A549 treated with Mapracorat at 1 μM for 4 hours (cell line): ENCODE results near the gene GRK3. TPM values are rescaled to one million over a fixed set of nuclear protein-coding genes. Genes with fewer than 3 reads are reported as not detected.

ENCODE experiments used
- total RNA-seq: library from RNA; stranded (reverse); fragments of 200-300 nt; extraction: Qiagen RNA extraction; gene quantifications from 5 replicates; pipeline ENCODE4 v1.2.3, GENCODE V29; 2022

GRK3 gene
- total RNA-seq, result 2.8 to 3.7 TPM (median 3.2 TPM) in 5 replicates

GRCh38 chr22:25564320-25564978 lies at the start of gene GRK3:
Gene GRK3, plus strand, starts transcription at chr22:25564675. Its CDS starts 366 bp downstream, at chr22:25565041.

DNA sequence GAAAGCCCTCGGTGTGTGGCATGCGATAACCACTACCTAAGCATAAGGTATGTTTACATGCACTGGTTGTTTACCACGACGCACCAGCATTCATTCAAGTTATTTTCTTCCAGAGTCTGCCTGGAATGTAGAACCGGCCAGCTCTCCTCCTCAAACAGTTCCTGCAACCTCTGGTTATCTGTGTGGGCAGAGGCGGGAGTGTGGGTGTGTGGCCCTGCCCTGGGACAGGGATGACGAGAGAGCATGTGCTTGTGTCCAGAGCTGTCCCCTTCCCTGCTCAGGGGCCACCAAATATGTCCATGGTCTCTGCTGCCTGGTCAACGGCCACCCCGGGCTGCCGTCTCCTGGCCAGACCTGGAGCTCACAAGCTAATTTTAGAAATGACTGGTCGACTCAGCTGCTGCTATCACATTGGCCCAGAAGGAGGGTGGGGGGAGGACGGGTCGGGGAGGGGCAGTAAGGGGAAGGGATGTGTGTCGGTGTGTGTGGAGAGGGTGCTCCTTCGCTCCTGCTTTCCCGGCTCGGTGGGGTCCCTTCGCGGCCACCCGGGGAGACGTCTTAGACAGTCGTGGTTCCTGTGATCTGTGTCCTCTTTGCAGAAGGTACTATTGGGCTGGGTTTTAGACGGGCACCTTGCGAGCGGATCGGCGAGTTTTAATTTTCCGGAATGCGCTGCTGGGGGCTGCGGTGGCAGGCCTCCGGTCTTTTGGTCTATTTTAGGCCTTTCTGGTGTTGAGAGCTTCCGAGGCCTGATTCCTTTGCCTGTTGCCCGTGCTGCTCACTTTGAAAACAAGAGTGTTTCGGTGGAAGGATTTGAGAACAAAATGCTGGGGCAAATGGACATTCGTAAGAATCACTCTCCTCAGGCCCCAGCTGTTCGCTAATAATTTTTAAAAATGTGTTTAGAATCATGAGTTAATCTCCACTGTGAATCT lies 177.5 kb downstream of the GRK3 start, which contains the start of gene MYO18B:
Gene MYO18B, plus strand, starts transcription at position 497 of the 935 bp plus-strand sequence. CDS start 18,905 bp downstream, outside the sequence.

Other genes starting within 250 kb of the GRK3 start
- gene MYO18B, start 177.5 kb downstream of the GRK3 start, total RNA-seq, result 0.02 to 0.09 TPM (median 0.03 TPM) in 5 replicates